PC-9 (cell line): Measurements from ENCODE around the gene FGF1. TPM values are rescaled to one million over a fixed set of nuclear protein-coding genes. Genes with fewer than 3 reads are reported as not detected.

Experiments
- BruUV-seq: library from RNA; stranded (reverse); fragments of 400-500 nt; replicated peaks from 2 replicates; lab custom pipeline; 2021; lab: Mats Ljungman, UMichigan
- CTCF ChIA-PET: fragments of 300-600 bp; sonication (Branson Sonifier 250); formaldehyde crosslinking; loops from one replicate; lab custom pipeline; 2022; ENCODE audit warnings: antibody characterized with exemption; lab: Charles Lee
- POLR2A ChIA-PET: fragments of 300-600 bp; sonication (Branson Sonifier 250); formaldehyde crosslinking; loops from one replicate; lab custom pipeline; 2022; ENCODE audit warnings: antibody characterized with exemption; ENCODE audit not compliant: unreplicated experiment; lab: Charles Lee
- DNase-seq, 2 experiments: peaks; one replicate each; pipeline versions ENCODE4 v3.0.0 to v3.0.0-alpha.2; 2015 to 2022; ENCODE audit warnings: mixed read lengths in 1 of 2
- H2AFZ ChIP-seq: fragments of 200-600 bp; sonication (generic); 2 replicates; pipeline ENCODE4 v1.8.1; 2017; ENCODE audit warnings: antibody characterized with exemption
- H3F3A ChIP-seq: fragments of 200-600 bp; sonication (generic); 2 replicates; pipeline ENCODE4 v1.8.1; 2017; ENCODE audit warnings: antibody characterized with exemption, mild to moderate bottlenecking, low read depth; ENCODE audit not compliant: insufficient read depth
- H3K27ac ChIP-seq: fragments of 200-600 bp; sonication (generic); 2 replicates; pipeline ENCODE4 v1.6.1; 2016; ENCODE audit warnings: mixed run types
- H3K27me3 ChIP-seq: fragments of 200-600 bp; sonication (generic); 2 replicates; pipeline ENCODE4 v1.6.1; 2016; ENCODE audit warnings: low read depth, mixed run types; ENCODE audit not compliant: insufficient read depth
- H3K36me3 ChIP-seq: fragments of 200-600 bp; sonication (generic); 2 replicates; pipeline ENCODE4 v1.6.1; 2016; ENCODE audit warnings: low read depth, mixed run types
- H3K4me1 ChIP-seq: fragments of 200-600 bp; sonication (generic); replicated peaks from 2 replicates; pipeline ENCODE4 v1.6.1; 2016; ENCODE audit warnings: mixed run types; ENCODE audit not compliant: insufficient read depth
- H3K4me2 ChIP-seq: fragments of 200-600 bp; sonication (generic); 2 replicates; pipeline ENCODE4 v1.6.1; 2017; ENCODE audit warnings: mixed run types
- H3K4me3 ChIP-seq: fragments of 200-600 bp; sonication (generic); 2 replicates; pipeline ENCODE4 v1.6.1; 2016; ENCODE audit warnings: mixed run types
- H3K79me2 ChIP-seq: fragments of 200-600 bp; sonication (generic); 2 replicates; pipeline ENCODE4 v1.6.1; 2017; ENCODE audit warnings: low read depth, mixed run types
- H3K9me2 ChIP-seq: fragments of 200-600 bp; sonication (generic); 2 replicates; pipeline ENCODE4 v1.8.1; 2017; ENCODE audit warnings: mild to moderate bottlenecking; ENCODE audit not compliant: insufficient read depth
- H3K9me3 ChIP-seq: fragments of 200-600 bp; sonication (generic); 2 replicates; pipeline ENCODE4 v1.8.1; 2016; ENCODE audit warnings: low read depth; ENCODE audit not compliant: insufficient read depth
- H4K20me1 ChIP-seq: fragments of 200-600 bp; sonication (generic); 2 replicates; pipeline ENCODE4 v1.8.1; 2017; ENCODE audit not compliant: insufficient read depth
- EZH2 ChIP-seq: fragments of 200-600 bp; sonication (generic); IDR thresholded peaks from 2 replicates; pipeline ENCODE4 v1.8.0; 2017; ENCODE audit warnings: antibody characterized with exemption, low read depth
- intact Hi-C: fragments of 100-400 bp; cut with micrococcal nuclease; formaldehyde crosslinking; loops from one replicate; pipeline ENCODE4 v1.10.0; 2022; ENCODE audit not compliant: unreplicated experiment
- total RNA-seq: library from RNA; stranded (reverse); gene quantifications from 2 replicates; pipeline ENCODE4 v1.2.3, GENCODE V29; 2021
- TF ChIP-seq, protein P1 (sequence below): fragments of 200-600 bp; sonication (generic); conservative IDR thresholded peaks from 2 replicates; pipeline ENCODE4 v1.6.1; 2017; ENCODE audit warnings: mixed run types, antibody characterized with exemption, mild to moderate bottlenecking, moderate library complexity

The FGF1 gene
- total RNA-seq, 1 experiment from 2014 or later = 0.44 TPM

DNA sequence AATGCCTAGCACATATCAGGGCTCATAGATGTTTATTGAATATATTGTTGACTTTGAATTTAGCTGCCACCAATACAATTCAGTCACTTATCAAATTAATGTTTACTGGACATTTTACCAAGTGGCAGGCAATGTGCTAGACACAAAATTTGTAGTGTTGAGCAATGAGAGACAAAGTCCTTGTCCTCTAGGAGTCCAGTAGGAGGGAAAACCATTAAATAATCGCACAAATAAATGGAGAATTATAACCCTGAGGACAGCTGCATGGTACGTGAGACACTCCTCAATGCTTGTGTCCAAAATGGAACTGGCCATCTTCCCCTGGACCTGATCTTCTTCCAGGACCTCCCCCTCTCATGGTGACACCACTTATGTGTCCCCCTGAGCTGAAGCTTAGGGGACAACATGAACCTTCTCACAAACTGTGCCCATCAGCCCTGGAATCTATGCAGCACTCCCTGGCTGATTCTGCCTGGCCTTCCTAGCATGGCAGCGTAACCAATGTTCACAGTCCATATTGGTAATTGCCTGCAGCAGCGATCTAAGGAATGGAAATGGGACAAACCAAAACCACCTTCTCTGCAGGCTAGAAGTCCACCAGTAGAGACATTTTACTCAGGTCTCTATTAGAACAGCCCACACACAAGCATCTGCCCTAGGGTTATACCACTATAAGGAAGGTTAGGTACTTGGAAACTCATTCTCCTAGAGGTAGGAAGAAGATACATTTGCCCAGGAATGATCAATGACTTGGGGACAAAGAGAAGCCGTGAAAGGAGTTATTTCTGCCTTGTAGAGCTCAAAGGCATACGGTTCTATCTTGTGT, 75.5 kb downstream of the FGF1 start:
- Histone ChIP-seq H3K27ac (no peak overlapping the region), H3K9me3 (no peaks in the 10 kb centered on the region), H3K4me3 (no peak overlapping the region), H3K4me2 (no peak overlapping the region), H3K9me2 (no peaks in the 10 kb centered on the region), H3K4me1 (no peaks in the 10 kb centered on the region), H3F3A (0 out of 2 replicates have a peak, but pooled peaks cover 4% of the 10 kb centered on the region), H3K79me2 (no peaks in the 10 kb centered on the region), H3K27me3 (no peaks in the 10 kb centered on the region), H3K36me3 (no peaks in the 10 kb centered on the region), H4K20me1 (no peaks in the 10 kb centered on the region), H2AFZ (no peak overlapping the region)
- no TSS peak for BruUV-seq
- intact Hi-C loops = loop anchor here (1.0 to 5.0 kb wide), 5 partner anchors 45 to 458 kb away; no protein-coding TSS in a partner anchor
- no peak for DNase-seq
- POLR2A ChIA-PET = no interaction called here
- CTCF ChIA-PET = interaction anchor here (0.6 to 2.0 kb wide), 4 partner anchors 45 to 1670 kb away, joined by 3 to 7 read pairs (median 4); no protein-coding TSS in a partner anchor
- TF ChIP-seq, protein P1, sequence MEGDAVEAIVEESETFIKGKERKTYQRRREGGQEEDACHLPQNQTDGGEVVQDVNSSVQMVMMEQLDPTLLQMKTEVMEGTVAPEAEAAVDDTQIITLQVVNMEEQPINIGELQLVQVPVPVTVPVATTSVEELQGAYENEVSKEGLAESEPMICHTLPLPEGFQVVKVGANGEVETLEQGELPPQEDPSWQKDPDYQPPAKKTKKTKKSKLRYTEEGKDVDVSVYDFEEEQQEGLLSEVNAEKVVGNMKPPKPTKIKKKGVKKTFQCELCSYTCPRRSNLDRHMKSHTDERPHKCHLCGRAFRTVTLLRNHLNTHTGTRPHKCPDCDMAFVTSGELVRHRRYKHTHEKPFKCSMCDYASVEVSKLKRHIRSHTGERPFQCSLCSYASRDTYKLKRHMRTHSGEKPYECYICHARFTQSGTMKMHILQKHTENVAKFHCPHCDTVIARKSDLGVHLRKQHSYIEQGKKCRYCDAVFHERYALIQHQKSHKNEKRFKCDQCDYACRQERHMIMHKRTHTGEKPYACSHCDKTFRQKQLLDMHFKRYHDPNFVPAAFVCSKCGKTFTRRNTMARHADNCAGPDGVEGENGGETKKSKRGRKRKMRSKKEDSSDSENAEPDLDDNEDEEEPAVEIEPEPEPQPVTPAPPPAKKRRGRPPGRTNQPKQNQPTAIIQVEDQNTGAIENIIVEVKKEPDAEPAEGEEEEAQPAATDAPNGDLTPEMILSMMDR = no peak
- TF ChIP-seq EZH2 = no peak

DNA sequence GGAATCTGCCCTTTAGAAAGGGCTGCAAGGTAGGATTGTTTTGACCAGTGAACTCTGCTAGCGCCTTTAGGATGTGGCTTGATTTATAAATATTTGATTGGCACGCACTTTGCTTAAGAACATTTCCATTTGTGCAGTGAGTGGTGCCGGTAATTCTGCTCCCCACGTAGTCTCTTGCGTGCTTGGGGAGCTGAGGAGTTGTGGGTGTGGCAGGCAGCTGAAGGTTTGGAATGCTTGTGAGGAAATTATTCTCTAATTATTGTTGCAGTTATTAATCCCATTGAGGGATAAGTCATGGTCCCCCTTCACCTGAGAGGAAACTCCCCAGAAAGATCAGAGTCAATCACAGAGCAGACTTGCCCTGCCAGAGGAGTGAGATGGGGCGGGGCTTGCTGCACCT, 76.7 kb downstream of the FGF1 start:
- POLR2A ChIA-PET = no interaction called here
- Histone ChIP-seq H3K79me2 (no peaks in the 10 kb centered on the region), H4K20me1 (no peaks in the 10 kb centered on the region), H2AFZ (no peak overlapping the region), H3K27ac (no peak overlapping the region), H3K9me3 (no peaks in the 10 kb centered on the region), H3K4me1 (no peaks in the 10 kb centered on the region), H3K9me2 (no peaks in the 10 kb centered on the region), H3K27me3 (no peaks in the 10 kb centered on the region), H3K4me3 (no peak overlapping the region), H3F3A (0 out of 2 replicates have a peak, but pooled peaks cover 4% of the 10 kb centered on the region), H3K36me3 (no peaks in the 10 kb centered on the region), H3K4me2 (no peak overlapping the region)
- TF ChIP-seq, protein P1 = no peak
- TF ChIP-seq EZH2 = no peak
- CTCF ChIA-PET = interaction anchor here (1.3 kb wide), 1 partner anchor 46 kb away, joined by 3 read pairs; no protein-coding TSS in a partner anchor
- no peak for DNase-seq
- intact Hi-C loops = no loop called here
- BruUV-seq = no TSS peak

DNA sequence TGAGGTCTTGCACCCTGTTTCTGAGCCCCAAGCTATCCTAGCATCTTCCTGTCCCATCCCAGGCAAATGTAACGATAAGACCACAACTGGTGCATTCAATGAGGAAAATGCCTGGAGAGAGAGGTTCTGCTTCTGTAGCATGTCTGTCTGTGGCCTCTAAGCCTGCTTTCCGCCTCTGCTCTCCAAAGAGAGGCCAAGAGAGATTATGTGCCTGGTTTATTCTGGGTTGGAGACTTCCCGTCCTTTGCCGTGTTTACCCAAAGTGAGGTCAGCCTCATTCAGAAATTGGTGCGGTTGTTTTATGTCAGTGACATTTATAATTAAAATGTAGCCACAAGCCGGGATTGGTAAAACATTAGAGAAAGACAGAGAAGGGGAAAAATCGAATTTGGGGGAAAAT, 77.8 kb downstream of the FGF1 start:
- Histone ChIP-seq H3K27me3 (no peaks in the 10 kb centered on the region), H3K4me2 (no peak overlapping the region), H3K4me1 (peaks cover 5% of the 10 kb centered on the region), H3K27ac (no peak overlapping the region), H3K9me2 (no peaks in the 10 kb centered on the region), H4K20me1 (no peaks in the 10 kb centered on the region), H3K4me3 (no peak overlapping the region), H3F3A (peaks cover 7% of the 10 kb centered on the region; the same call in 1 of the 2 replicates), H3K9me3 (no peaks in the 10 kb centered on the region), H3K36me3 (no peaks in the 10 kb centered on the region), H2AFZ (no peak overlapping the region), H3K79me2 (no peaks in the 10 kb centered on the region)
- no peak for TF ChIP-seq EZH2
- TF ChIP-seq, protein P1 = no peak
- DNase-seq = no peak
- no TSS peak for BruUV-seq
- intact Hi-C loops = no loop called here
- ChIA-PET POLR2A (no interaction called here), CTCF (interaction anchor here (0.5 kb wide), 1 partner anchor 15 kb away, joined by 3 read pairs; no protein-coding TSS in a partner anchor)
